ENCODE data around the gene INPP4B.
"Not testable (repeated sequence)": the region's sequence is repeated elsewhere in the genome, so short reads cannot be mapped to it uniquely, and the experiment has no call there.

Gene INPP4B

GRCh38 chr4:142406499-142406835 is 439.6 kb downstream of the INPP4B start:
- no peak for ATAC-seq (replicated peaks)
- DNase-seq, result no peak
- H3K27ac Mint-ChIP-seq, result no peak overlapping the region
- no peaks in the 10 kb centered on the region for H3K36me3 Mint-ChIP-seq
- no peaks in the 10 kb centered on the region for H3K9me3 Mint-ChIP-seq
- H3K4me3 Mint-ChIP-seq, result no peak overlapping the region
- H3K4me1 Mint-ChIP-seq, result peaks cover 7 to 25% of the 10 kb centered on the region in 2 donors
- H3K27me3 Mint-ChIP-seq, result peaks cover 11 to 13% of the 10 kb centered on the region in 2 donors

GRCh38 chr4:142405695-142406498 is 440.2 kb downstream of the INPP4B start:
- no peaks in the 10 kb centered on the region for H3K36me3 Mint-ChIP-seq

GRCh38 chr4:142405021-142405694 is 440.9 kb downstream of the INPP4B start:
- ATAC-seq (replicated peaks) (peak; percentile 66 to 75), DNase-seq (no peak)
- peaks cover 11 to 13% of the 10 kb centered on the region in 2 donors for H3K27me3 Mint-ChIP-seq
- no peak overlapping the region for H3K27ac Mint-ChIP-seq
- peak overlapping the region; percentile 82 to 84 for H3K4me3 Mint-ChIP-seq
- H3K4me1 Mint-ChIP-seq, result peaks cover 7 to 25% of the 10 kb centered on the region in 2 donors
- no peaks in the 10 kb centered on the region for H3K36me3 Mint-ChIP-seq
- H3K9me3 Mint-ChIP-seq, result no peaks in the 10 kb centered on the region

More at GRCh38 chr4:142405695-142406498, 440.2 kb downstream of the INPP4B start:
- H3K4me1 Mint-ChIP-seq, result peaks cover 7 to 25% of the 10 kb centered on the region in 2 donors
- H3K9me3 Mint-ChIP-seq, result no peaks in the 10 kb centered on the region
- H3K27ac Mint-ChIP-seq, result no peak overlapping the region
- H3K27me3 Mint-ChIP-seq, result peaks cover 11 to 13% of the 10 kb centered on the region in 2 donors
- H3K4me3 Mint-ChIP-seq, result peak overlapping the region; percentile 82 to 84
- ATAC-seq (replicated peaks), result peak; percentile 26 to 31
- DNase-seq, result no peak

GRCh38 chr4:142404191-142404611 is 441.9 kb downstream of the INPP4B start:
- peak in 1 of 2 donors; percentile 28 for ATAC-seq (replicated peaks)
- H3K4me3 Mint-ChIP-seq, result no peak overlapping the region
- DNase-seq, result no peak
- peaks cover 11 to 13% of the 10 kb centered on the region in 2 donors for H3K27me3 Mint-ChIP-seq
- no peaks in the 10 kb centered on the region for H3K9me3 Mint-ChIP-seq
- H3K27ac Mint-ChIP-seq, result no peak overlapping the region
- no peaks in the 10 kb centered on the region for H3K36me3 Mint-ChIP-seq
- H3K4me1 Mint-ChIP-seq, result peaks cover 7 to 25% of the 10 kb centered on the region in 2 donors

GRCh38 chr4:142402900-142403299 is 443.2 kb downstream of the INPP4B start:
- Mint-ChIP-seq H3K4me1 (peaks cover 7 to 25% of the 10 kb centered on the region in 2 donors), H3K36me3 (no peaks in the 10 kb centered on the region), H3K27me3 (peaks cover 9 to 11% of the 10 kb centered on the region in 2 donors), H3K9me3 (no peaks in the 10 kb centered on the region), H3K4me3 (no peak overlapping the region), H3K27ac (no peak overlapping the region)
- DNase-seq, result no peak
- no peak for ATAC-seq (replicated peaks)

GRCh38 chr4:142402156-142402555 is 443.9 kb downstream of the INPP4B start:
- no peak for DNase-seq
- H3K9me3 Mint-ChIP-seq, result no peaks in the 10 kb centered on the region
- no peak overlapping the region for H3K27ac Mint-ChIP-seq
- peaks cover 9 to 11% of the 10 kb centered on the region in 2 donors for H3K27me3 Mint-ChIP-seq
- no peaks in the 10 kb centered on the region for H3K36me3 Mint-ChIP-seq
- no peak overlapping the region for H3K4me3 Mint-ChIP-seq
- ATAC-seq (replicated peaks), result no peak
- H3K4me1 Mint-ChIP-seq, result peaks cover 7 to 22% of the 10 kb centered on the region in 2 donors

GRCh38 chr4:142397364-142397991 is 448.6 kb downstream of the INPP4B start:
- H3K4me3 Mint-ChIP-seq; H3K27me3 Mint-ChIP-seq; DNase-seq; ATAC-seq (replicated peaks); H3K4me1 Mint-ChIP-seq; H3K36me3 Mint-ChIP-seq; H3K27ac Mint-ChIP-seq; H3K9me3 Mint-ChIP-seq: not testable (repeated sequence)

GRCh38 chr4:142396279-142396678 is 449.8 kb downstream of the INPP4B start:
- no peak for DNase-seq
- H3K4me3 Mint-ChIP-seq, result no peak overlapping the region
- no peaks in the 10 kb centered on the region for H3K9me3 Mint-ChIP-seq
- no peaks in the 10 kb centered on the region for H3K4me1 Mint-ChIP-seq
- H3K27me3 Mint-ChIP-seq, result no peaks in the 10 kb centered on the region
- H3K36me3 Mint-ChIP-seq, result no peaks in the 10 kb centered on the region
- H3K27ac Mint-ChIP-seq, result no peak overlapping the region
- ATAC-seq (replicated peaks), result no peak

GRCh38 chr4:142393127-142393526 is 453.0 kb downstream of the INPP4B start:
- H3K27ac Mint-ChIP-seq, result no peak overlapping the region
- H3K36me3 Mint-ChIP-seq, result no peaks in the 10 kb centered on the region
- peaks cover 4% of the 10 kb centered on the region in 2 donors for H3K9me3 Mint-ChIP-seq
- H3K4me3 Mint-ChIP-seq, result no peak overlapping the region
- ATAC-seq (replicated peaks), result no peak
- no peaks in the 10 kb centered on the region for H3K27me3 Mint-ChIP-seq
- no peak for DNase-seq
- no peaks in the 10 kb centered on the region for H3K4me1 Mint-ChIP-seq

- Mint-ChIP-seq H3K4me1 (no peaks in the 10 kb centered on the region), H3K9me3 (peaks cover 4 to 6% of the 10 kb centered on the region in 2 donors), H3K27me3 (no peaks in the 10 kb centered on the region), H3K4me3 (no peak overlapping the region), H3K27ac (no peak overlapping the region), H3K36me3 (no peaks in the 10 kb centered on the region)
- ATAC-seq (replicated peaks), result no peak
- no peak for DNase-seq
Observed at GRCh38 chr4:142386856-142387255, 459.2 kb downstream of the INPP4B start.

GRCh38 chr4:142386449-142386848 is 459.7 kb downstream of the INPP4B start:
- no peak overlapping the region for H3K27ac Mint-ChIP-seq
- no peak for ATAC-seq (replicated peaks)
- H3K27me3 Mint-ChIP-seq, result no peaks in the 10 kb centered on the region
- DNase-seq, result no peak
- H3K9me3 Mint-ChIP-seq, result peaks cover 4 to 6% of the 10 kb centered on the region in 2 donors
- H3K4me3 Mint-ChIP-seq, result no peak overlapping the region
- no peaks in the 10 kb centered on the region for H3K4me1 Mint-ChIP-seq
- H3K36me3 Mint-ChIP-seq, result no peaks in the 10 kb centered on the region

GRCh38 chr4:142383800-142384470 is 462.2 kb downstream of the INPP4B start:
- H3K36me3 Mint-ChIP-seq, result no peaks in the 10 kb centered on the region
- no peaks in the 10 kb centered on the region for H3K4me1 Mint-ChIP-seq
- peaks cover 0 to 2% of the 10 kb centered on the region in 2 donors for H3K9me3 Mint-ChIP-seq
- DNase-seq (no peak), ATAC-seq (replicated peaks) (no peak)
- no peak overlapping the region for H3K27ac Mint-ChIP-seq
- no peak overlapping the region for H3K4me3 Mint-ChIP-seq
- no peaks in the 10 kb centered on the region for H3K27me3 Mint-ChIP-seq

GRCh38 chr4:142383354-142383753 is 462.7 kb downstream of the INPP4B start:
- Mint-ChIP-seq H3K9me3 (peaks cover 0 to 2% of the 10 kb centered on the region in 2 donors), H3K4me1 (no peaks in the 10 kb centered on the region), H3K4me3 (no peak overlapping the region), H3K27ac (no peak overlapping the region), H3K36me3 (no peaks in the 10 kb centered on the region), H3K27me3 (no peaks in the 10 kb centered on the region)
- ATAC-seq (replicated peaks) (no peak), DNase-seq (no peak)

- no peak for DNase-seq
- Mint-ChIP-seq H3K27ac (no peak overlapping the region), H3K9me3 (no peaks in the 10 kb centered on the region), H3K27me3 (no peaks in the 10 kb centered on the region), H3K4me1 (no peaks in the 10 kb centered on the region), H3K36me3 (no peaks in the 10 kb centered on the region), H3K4me3 (no peak overlapping the region)
- no peak for ATAC-seq (replicated peaks)
Observed at GRCh38 chr4:142380052-142380602, 466.0 kb downstream of the INPP4B start.
